Measurements from ENCODE around the gene NT5DC2. TPM values are rescaled to one million over a fixed set of nuclear protein-coding genes. Genes with fewer than 3 reads are reported as not detected.
A peak's percentile ranks its signal among the peaks of the same experiment; 100 is the strongest.

Gene NT5DC2
- polyA plus RNA-seq, 3 donors, result 0.66 to 28.4 (median 0.67) TPM

- Histone ChIP-seq H3K27me3 (ENCODE audit: control insufficient read depth in 2 of 2, insufficient read depth in 2 of 2, low read length in 2 of 2) (peaks cover 0 to 4% of the 10 kb centered on the region in 2 donors), H3K9ac (ENCODE audit: insufficient read depth, low read length, poor library complexity, severe bottlenecking) (no peak overlapping the region), H3K4me1 (ENCODE audit: control insufficient read depth in 1 of 2, insufficient read depth in 2 of 2, low read length in 2 of 2) (peaks cover 60 to 82% of the 10 kb centered on the region in 2 donors), H3K4me3 (replicated peaks in 1 of 3; ENCODE audit: low read depth in 2 of 3, low read length in 3 of 3) (peak overlapping the region in 1 of 3 experiments; percentile 85), H4K20me1 (ENCODE audit: insufficient read depth, low read length) (peaks cover 37% of the 10 kb centered on the region), H3K79me2 (ENCODE audit: insufficient read depth, low read length) (peaks cover 68% of the 10 kb centered on the region), H3K4me2 (replicated peaks; ENCODE audit: extremely low read depth, low read length, poor library complexity, severe bottlenecking) (peak overlapping the region; percentile 85), H2AFZ (ENCODE audit: insufficient read depth, low read depth, low read length, poor library complexity, severe bottlenecking) (no peak overlapping the region), H3K36me3 (replicated peaks in 1 of 2; ENCODE audit: control insufficient read depth in 1 of 2, insufficient read depth in 2 of 2, low read length in 2 of 2) (peaks cover 7 to 10% of the 10 kb centered on the region in 2 donors), H3K9me3 (replicated peaks in 1 of 2; ENCODE audit: control insufficient read depth in 1 of 2, insufficient read depth in 1 of 2, low read length in 2 of 2) (no peaks in the 10 kb centered on the region), H3K27ac (ENCODE audit: low read depth in 1 of 2, low read length in 2 of 2) (peak overlapping the region in 1 of 2 donors; percentile 26)
- Mint-ChIP-seq H3K4me1 (peaks cover 58% of the 10 kb centered on the region), H3K4me3 (peak overlapping the region; percentile 68 to 79), H3K27me3 (ENCODE audit: low read depth in 3 of 3) (peaks cover 4 to 17% (median 15%) of the 10 kb centered on the region in 3 donors), H3K36me3 (peaks cover 5 to 10% of the 10 kb centered on the region in 2 donors), H3K27ac (peak overlapping the region in 2 of 7 donors; percentile 14 to 93), H3K9me3 (no peaks in the 10 kb centered on the region)
- WGBS (ENCODE audit: insufficient coverage), result 88% methylated on average over 8 of the region's 19 CpGs
- TF ChIP-seq CTCF (IDR thresholded peaks at IDR 0.05), result no peak
- intact Hi-C loops (cut with micrococcal nuclease), result loop anchor here in 1 of 2 donors (5.0 to 10.0 kb wide), 3 partner anchors 78 to 1151 kb away; partner anchors contain the start of genes GNL3, MANF, NISCH and PBRM1
- peak in 1 of 3 donors; percentile 2 for DNase-seq
These were observed 1.9 kb upstream of the NT5DC2 start for GRCh38 chr3:52535411-52536111.

- WGBS (ENCODE audit: insufficient coverage), result 85% methylated on average over 57 of the region's 57 CpGs
- H3K27ac ChIP-seq (ENCODE audit: low read depth in 1 of 2, low read length in 2 of 2), result no peak overlapping the region
- no peak overlapping the region for H3K9ac ChIP-seq (ENCODE audit: insufficient read depth, low read length, poor library complexity, severe bottlenecking)
- H3K79me2 ChIP-seq (ENCODE audit: insufficient read depth, low read length), result peaks cover 63% of the 10 kb centered on the region
- H3K27ac Mint-ChIP-seq, result peak overlapping the region in 2 of 7 donors; percentile 30 to 73
- H2AFZ ChIP-seq (ENCODE audit: insufficient read depth, low read depth, low read length, poor library complexity, severe bottlenecking), result peak overlapping the region; percentile 80
- peaks cover 0 to 4% of the 10 kb centered on the region in 2 donors for H3K27me3 ChIP-seq (ENCODE audit: control insufficient read depth in 2 of 2, insufficient read depth in 2 of 2, low read length in 2 of 2)
- peak overlapping the region; percentile 74 for H3K4me2 ChIP-seq (replicated peaks; ENCODE audit: extremely low read depth, low read length, poor library complexity, severe bottlenecking)
- H3K9me3 Mint-ChIP-seq, result no peaks in the 10 kb centered on the region
- H4K20me1 ChIP-seq (ENCODE audit: insufficient read depth, low read length), result peaks cover 26% of the 10 kb centered on the region
- peaks cover 5 to 8% of the 10 kb centered on the region in 2 donors for H3K36me3 Mint-ChIP-seq
- TF ChIP-seq CTCF (IDR thresholded peaks at IDR 0.05), result no peak
- no peaks in the 10 kb centered on the region for H3K36me3 ChIP-seq (replicated peaks in 1 of 2; ENCODE audit: control insufficient read depth in 1 of 2, insufficient read depth in 2 of 2, low read length in 2 of 2)
- peaks cover 4 to 17% (median 15%) of the 10 kb centered on the region in 3 donors for H3K27me3 Mint-ChIP-seq (ENCODE audit: low read depth in 3 of 3)
- peak in 1 of 3 donors; percentile 2 for DNase-seq
- peak overlapping the region; percentile 8 to 68 (median 26) for H3K4me3 ChIP-seq (replicated peaks in 1 of 3; ENCODE audit: low read depth in 2 of 3, low read length in 3 of 3)
- no peaks in the 10 kb centered on the region for H3K9me3 ChIP-seq (replicated peaks in 1 of 2; ENCODE audit: control insufficient read depth in 1 of 2, insufficient read depth in 1 of 2, low read length in 2 of 2)
- peaks cover 56 to 76% of the 10 kb centered on the region in 2 donors for H3K4me1 ChIP-seq (ENCODE audit: control insufficient read depth in 1 of 2, insufficient read depth in 2 of 2, low read length in 2 of 2)
- intact Hi-C loops (cut with micrococcal nuclease), result loop anchor here (5.0 to 10.0 kb wide), 5 partner anchors 37 to 1150 kb away; partner anchors contain the start of genes GNL3 (in 1 of the 2), MANF (in 1 of the 2), NISCH (in 1 of the 2) and PBRM1 (in 1 of the 2)
- peaks cover 54% of the 10 kb centered on the region for H3K4me1 Mint-ChIP-seq
- H3K4me3 Mint-ChIP-seq, result peak overlapping the region; percentile 71 to 76
These were observed 875 bp upstream of the NT5DC2 start for GRCh38 chr3:52534281-52535183.
